Fibroblast of pulmonary artery (primary cell): Measurements from ENCODE around the gene MTA2.
"Not testable (repeated sequence)": the region's sequence is repeated elsewhere in the genome, so short reads cannot be mapped to it uniquely, and the experiment has no call there.

ENCODE experiments used
- DNase-seq: peaks from one replicate; pipeline ENCODE4 v3.0.0-alpha.2; 2010; ENCODE audit warnings: low read depth
- H3K4me3 ChIP-seq: replicated peaks from 2 replicates; pipeline ENCODE4 v1.5.1; 2011; ENCODE audit warnings: low read depth, mild to moderate bottlenecking, control low read depth, low read length, moderate library complexity
- CTCF ChIP-seq: IDR thresholded peaks from 2 replicates; pipeline ENCODE4 v1.5.1; 2011; ENCODE audit warnings: mild to moderate bottlenecking, control low read depth, low read length, inconsistent platforms; ENCODE audit errors: missing control alignments

Gene MTA2

GRCh38 chr11:62592146-62592815 is 9.4 kb downstream of the MTA2 start:
- no peak for DNase-seq
- no peak for TF ChIP-seq CTCF
- peak overlapping the region; percentile 82 for H3K4me3 ChIP-seq

- TF ChIP-seq CTCF: no peak
These were observed 10.1 kb downstream of the MTA2 start, which contains the start of gene TUT1 for GRCh38 chr11:62591448-62592145. Gene TUT1 (minus strand): TSS chr11:62591523. CDS start chr11:62591485, 38 bp downstream.

GRCh38 chr11:62588966-62589637 is 12.6 kb downstream of the MTA2 start:
- peak; percentile 44 for TF ChIP-seq CTCF
- peak; percentile 34 for DNase-seq
- H3K4me3 ChIP-seq: no peak overlapping the region

More at GRCh38 chr11:62591448-62592145, 10.1 kb downstream of the MTA2 start, which contains the start of gene TUT1:
- DNase-seq: peak; percentile 99
- peak within 1 kb of the TSS; percentile 82 for H3K4me3 ChIP-seq

- DNase-seq: not testable (repeated sequence)
These were observed 16.3 kb downstream of the MTA2 start for GRCh38 chr11:62585356-62585755.

GRCh38 chr11:62581735-62582134 is 19.9 kb downstream of the MTA2 start:
- not testable (repeated sequence) for DNase-seq, H3K4me3 ChIP-seq

More at GRCh38 chr11:62585356-62585755, 16.3 kb downstream of the MTA2 start:
- H3K4me3 ChIP-seq: not testable (repeated sequence)

- no peak for DNase-seq
- H3K4me3 ChIP-seq: no peak overlapping the region
- TF ChIP-seq CTCF: no peak
These were observed 20.5 kb downstream of the MTA2 start for GRCh38 chr11:62580959-62581715.

- no peak overlapping the region for H3K4me3 ChIP-seq
- DNase-seq: no peak
- no peak for TF ChIP-seq CTCF
These were observed 22.4 kb downstream of the MTA2 start for GRCh38 chr11:62579252-62579651.
